Measurements from ENCODE around the gene SPRY2. TPM values are rescaled to one million over a fixed set of nuclear protein-coding genes. Genes with fewer than 3 reads are reported as not detected.

The SPRY2 gene
- total RNA-seq, 1 donor from 2014 or later, result 34.6 TPM

DNA sequence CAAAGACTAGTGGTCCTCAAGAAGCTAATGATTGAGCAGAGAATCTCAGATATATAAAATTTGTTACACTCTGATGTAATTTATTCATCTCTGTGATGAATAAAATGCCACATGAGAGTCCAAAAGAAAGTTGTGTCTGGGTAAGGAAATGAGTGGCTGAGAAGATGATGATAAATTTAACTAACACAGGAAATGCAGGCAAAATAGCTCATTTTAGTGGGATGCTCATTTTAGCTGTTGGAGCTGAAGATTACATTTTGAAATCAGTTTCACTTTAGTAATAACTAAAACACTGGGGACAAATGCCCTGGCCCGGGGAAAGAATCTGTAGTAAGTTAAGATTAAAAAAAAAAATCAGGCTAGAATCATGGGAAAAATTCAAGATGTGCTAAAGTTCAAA, 35.2 kb downstream of the SPRY2 start:
- no peak for DNase-seq
- H3K27ac ChIP-seq (replicated peaks), result peak overlapping the region; percentile 72
- no peaks in the 10 kb centered on the region for H3K27me3 ChIP-seq (ENCODE audit: low read depth)
- no peak for TF ChIP-seq CTCF (IDR thresholded peaks at IDR 0.05; ENCODE audit: borderline replicate concordance)
- H3K9me3 ChIP-seq (replicated peaks), result no peaks in the 10 kb centered on the region
- H3K36me3 ChIP-seq, result no peaks in the 10 kb centered on the region
- peak overlapping the region; percentile 31 for H3K4me3 ChIP-seq
- intact Hi-C loops (cut with micrococcal nuclease), result no loop called here
- H3K4me1 ChIP-seq, result peaks cover 27% of the 10 kb centered on the region

DNA sequence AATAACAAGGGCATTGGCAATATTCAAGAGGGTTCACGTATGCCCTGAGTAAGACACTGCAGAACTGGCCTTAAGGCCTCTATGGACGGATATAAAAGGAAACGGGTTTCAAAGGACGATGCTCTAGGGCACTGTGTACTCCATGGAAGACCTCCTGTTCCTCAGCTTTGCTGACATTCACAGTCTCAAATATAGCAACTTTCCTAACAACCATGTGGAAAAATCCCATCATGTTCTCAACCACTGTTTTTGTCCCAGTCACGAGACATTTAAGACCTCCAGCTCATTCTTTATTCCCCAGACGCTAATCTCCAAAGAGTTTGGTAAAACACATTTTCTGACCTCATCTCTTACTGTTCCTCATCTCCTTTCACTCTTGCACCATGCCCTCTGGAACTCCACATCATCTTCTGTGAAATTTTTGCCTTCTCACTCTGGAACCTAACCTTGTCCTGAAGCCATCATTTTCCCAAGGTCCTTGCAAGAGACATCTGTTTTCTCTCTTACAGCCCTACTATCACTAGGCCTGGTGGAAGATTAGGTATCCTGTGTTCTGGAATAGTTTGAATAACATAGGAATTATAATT, 37.6 kb downstream of the SPRY2 start:
- peaks cover 27% of the 10 kb centered on the region for H3K4me1 ChIP-seq
- H3K27ac ChIP-seq (replicated peaks), result peak overlapping the region; percentile 54
- no peak overlapping the region for H3K4me3 ChIP-seq
- DNase-seq, result no peak
- no peaks in the 10 kb centered on the region for H3K36me3 ChIP-seq
- intact Hi-C loops (cut with micrococcal nuclease), result no loop called here
- H3K27me3 ChIP-seq (ENCODE audit: low read depth), result no peaks in the 10 kb centered on the region
- TF ChIP-seq CTCF (IDR thresholded peaks at IDR 0.05; ENCODE audit: borderline replicate concordance), result no peak
- H3K9me3 ChIP-seq (replicated peaks), result no peaks in the 10 kb centered on the region

- intact Hi-C loops (cut with micrococcal nuclease), result no loop called here
- H3K27ac ChIP-seq (replicated peaks), result no peak overlapping the region
Observed at GRCh38 chr13:80299046-80299445, 41.9 kb downstream of the SPRY2 start.

DNA sequence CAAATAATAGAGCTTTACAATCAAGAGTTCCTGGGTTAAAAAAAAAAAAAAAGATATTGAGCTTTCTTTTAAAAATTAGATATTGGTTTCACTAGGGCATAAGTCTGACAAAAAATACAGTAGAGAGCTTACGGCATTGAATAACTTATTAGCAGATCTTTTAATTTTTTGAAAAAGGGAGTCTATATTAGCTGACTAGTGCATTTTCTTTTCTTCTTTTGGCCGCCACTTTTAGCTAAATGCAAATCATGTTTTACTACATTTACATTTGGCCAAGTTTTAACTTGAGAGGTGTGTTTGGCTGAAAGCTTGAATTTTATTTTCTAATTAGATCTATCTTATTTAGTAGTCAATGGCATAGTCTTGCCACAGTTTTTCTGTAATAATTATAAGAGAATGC, 43.4 kb downstream of the SPRY2 start:
- no peak overlapping the region for H3K27ac ChIP-seq (replicated peaks)
- no peaks in the 10 kb centered on the region for H3K9me3 ChIP-seq (replicated peaks)
- no peak overlapping the region for H3K4me3 ChIP-seq
- intact Hi-C loops (cut with micrococcal nuclease), result no loop called here
- TF ChIP-seq CTCF (IDR thresholded peaks at IDR 0.05; ENCODE audit: borderline replicate concordance), result no peak
- no peaks in the 10 kb centered on the region for H3K27me3 ChIP-seq (ENCODE audit: low read depth)
- peaks cover 5% of the 10 kb centered on the region for H3K4me1 ChIP-seq
- no peaks in the 10 kb centered on the region for H3K36me3 ChIP-seq
- DNase-seq, result no peak

More at GRCh38 chr13:80299046-80299445, 41.9 kb downstream of the SPRY2 start:
- Histone ChIP-seq H3K27me3 (ENCODE audit: low read depth) (no peaks in the 10 kb centered on the region), H3K4me3 (no peak overlapping the region), H3K9me3 (replicated peaks) (no peaks in the 10 kb centered on the region), H3K36me3 (no peaks in the 10 kb centered on the region), H3K4me1 (peaks cover 5% of the 10 kb centered on the region)
- DNase-seq, result no peak
- no peak for TF ChIP-seq CTCF (IDR thresholded peaks at IDR 0.05; ENCODE audit: borderline replicate concordance)

DNA sequence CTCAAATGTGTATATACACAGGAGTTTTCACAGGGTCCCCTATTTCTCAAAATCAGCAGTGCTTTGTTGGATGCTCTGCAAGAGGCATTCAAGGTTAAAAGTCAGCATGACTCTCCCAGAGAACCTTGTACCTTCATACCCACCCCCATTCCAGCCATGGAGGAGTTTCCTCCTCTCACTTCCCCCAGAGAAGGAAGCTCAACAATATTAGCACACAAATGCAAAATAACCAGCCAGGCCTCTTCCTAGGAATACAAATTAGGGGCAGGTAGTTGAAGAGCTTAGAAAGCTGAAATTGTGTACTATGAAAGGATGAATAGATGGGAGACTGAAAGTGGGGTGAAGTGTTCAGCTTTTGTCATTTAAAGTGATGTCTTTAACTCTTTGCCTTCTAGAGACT, 43.8 kb downstream of the SPRY2 start:
- intact Hi-C loops (cut with micrococcal nuclease), result no loop called here
- no peaks in the 10 kb centered on the region for H3K36me3 ChIP-seq
- no peak for DNase-seq

More for the DNA sequence above, 43.8 kb downstream of the SPRY2 start:
- Histone ChIP-seq H3K9me3 (replicated peaks) (no peaks in the 10 kb centered on the region), H3K4me3 (no peak overlapping the region), H3K4me1 (peaks cover 5% of the 10 kb centered on the region), H3K27me3 (ENCODE audit: low read depth) (no peaks in the 10 kb centered on the region), H3K27ac (replicated peaks) (no peak overlapping the region)
- no peak for TF ChIP-seq CTCF (IDR thresholded peaks at IDR 0.05; ENCODE audit: borderline replicate concordance)

All from left ventricle myocardium inferior (tissue), 1 donor.